ENCODE data around the gene APLF.

Gene APLF

GRCh38 chr2:68467077-68467960, at the start of gene APLF, which contains the start of gene FBXO48:
TSS of gene APLF (plus strand) at chr2:68467585. CDS start at chr2:68467732, 147 bp downstream.
TSS of gene FBXO48 (minus strand) at chr2:68467294. CDS start at chr2:68465145, 2,149 bp downstream.
- Histone ChIP-seq H3K4me3 (ENCODE audit: low read depth in 1 of 2, low read length in 1 of 2) (peak within 1 kb of the TSS; percentile 87 to 93), H3K36me3 (no peaks in the 10 kb centered on the region), H3K4me1 (ENCODE audit: control insufficient read depth in 1 of 2, insufficient read depth in 1 of 2, low read depth in 1 of 2, low read length in 1 of 2) (peaks cover 19 to 20% of the 10 kb centered on the region in 2 experiments), H3K27me3 (no peaks in the 10 kb centered on the region), H3K9me3 (no peaks in the 10 kb centered on the region), H3K27ac (peak within 1 kb of the TSS; percentile 85)
- TF ChIP-seq CTCF (IDR thresholded peaks at IDR 0.05), result peak; percentile 41

GRCh38 chr2:68417926-68418325, 49.5 kb upstream of the APLF start:
- Histone ChIP-seq H3K36me3 (no peaks in the 10 kb centered on the region), H3K9me3 (no peaks in the 10 kb centered on the region), H3K27me3 (no peaks in the 10 kb centered on the region), H3K4me1 (ENCODE audit: control insufficient read depth in 1 of 2, insufficient read depth in 1 of 2, low read depth in 1 of 2, low read length in 1 of 2) (peaks cover under 1 to 23% of the 10 kb centered on the region in 2 experiments), H3K4me3 (ENCODE audit: low read depth in 1 of 2, low read length in 1 of 2) (no peak overlapping the region), H3K27ac (peak overlapping the region; percentile 43)
- TF ChIP-seq CTCF (IDR thresholded peaks at IDR 0.05), result no peak

- Histone ChIP-seq H3K4me3 (ENCODE audit: low read depth in 1 of 2, low read length in 1 of 2) (no peak overlapping the region), H3K9me3 (no peaks in the 10 kb centered on the region), H3K4me1 (ENCODE audit: control insufficient read depth in 1 of 2, insufficient read depth in 1 of 2, low read depth in 1 of 2, low read length in 1 of 2) (peaks cover 5 to 28% of the 10 kb centered on the region in 2 experiments), H3K27me3 (no peaks in the 10 kb centered on the region), H3K36me3 (no peaks in the 10 kb centered on the region), H3K27ac (no peak overlapping the region)
- TF ChIP-seq CTCF (IDR thresholded peaks at IDR 0.05), result no peak
Observed at GRCh38 chr2:68418419-68418818, 49.0 kb upstream of the APLF start.

GRCh38 chr2:68418855-68419254, 48.5 kb upstream of the APLF start:
- Histone ChIP-seq H3K4me1 (ENCODE audit: control insufficient read depth in 1 of 2, insufficient read depth in 1 of 2, low read depth in 1 of 2, low read length in 1 of 2) (peaks cover 10 to 33% of the 10 kb centered on the region in 2 experiments), H3K4me3 (ENCODE audit: low read depth in 1 of 2, low read length in 1 of 2) (no peak overlapping the region), H3K27ac (no peak overlapping the region), H3K36me3 (no peaks in the 10 kb centered on the region), H3K9me3 (no peaks in the 10 kb centered on the region), H3K27me3 (no peaks in the 10 kb centered on the region)
- no peak for TF ChIP-seq CTCF (IDR thresholded peaks at IDR 0.05)

- Histone ChIP-seq H3K27me3 (no peaks in the 10 kb centered on the region), H3K4me1 (ENCODE audit: control insufficient read depth in 1 of 2, insufficient read depth in 1 of 2, low read depth in 1 of 2, low read length in 1 of 2) (peaks cover 25 to 48% of the 10 kb centered on the region in 2 experiments), H3K9me3 (no peaks in the 10 kb centered on the region), H3K36me3 (no peaks in the 10 kb centered on the region), H3K4me3 (ENCODE audit: low read depth in 1 of 2, low read length in 1 of 2) (no peak overlapping the region), H3K27ac (no peak overlapping the region)
- TF ChIP-seq CTCF (IDR thresholded peaks at IDR 0.05), result no peak
Observed at GRCh38 chr2:68420254-68420910, 47.0 kb upstream of the APLF start.
